HL-60 (cell line): ENCODE results near the gene TOR1AIP1.

Source experiments
- CTCF ChIP-seq: IDR thresholded peaks from one replicate; pipeline ENCODE4 v1.5.1; 2011; ENCODE audit warnings: low read length, control low read depth, inconsistent platforms; ENCODE audit not compliant: insufficient read depth
- POLR2AphosphoS5 ChIP-seq: IDR thresholded peaks from 2 replicates; pipeline ENCODE4 v1.6.1; 2012; ENCODE audit warnings: low read depth
- REST ChIP-seq: IDR thresholded peaks from 2 replicates; pipeline ENCODE4 v1.6.1; 2012; ENCODE audit warnings: low read depth; ENCODE audit not compliant: insufficient replicate concordance

GRCh38 chr1:179882253-179883039, at the start of gene TOR1AIP1:
- TF ChIP-seq CTCF (no peak), POLR2AphosphoS5 (peak; percentile 78), REST (peak; percentile 79)
